ENCODE results near the gene C20orf173. TPM values are rescaled to one million over a fixed set of nuclear protein-coding genes. Genes with fewer than 3 reads are reported as not detected.

Gene C20orf173
- total RNA-seq, 1 experiment from 2014 or later, result not detected

GRCh38 chr20:35525639-35526038, 3.8 kb downstream of the C20orf173 start:
- Histone ChIP-seq H3K36me3 (ENCODE audit: control insufficient read depth, insufficient read depth, low read length) (no peaks in the 10 kb centered on the region), H3K27me3 (ENCODE audit: control insufficient read depth, insufficient read depth, low read length) (no peaks in the 10 kb centered on the region), H3K9me3 (ENCODE audit: control insufficient read depth, insufficient read depth, low read depth, low read length) (no peaks in the 10 kb centered on the region), H3K4me3 (ENCODE audit: low read depth in 2 of 2, low read length in 2 of 2) (no peak overlapping the region), H3K4me1 (ENCODE audit: control insufficient read depth, insufficient read depth, low read length) (no peaks in the 10 kb centered on the region), H3K27ac (ENCODE audit: low read length) (no peak overlapping the region)
- TF ChIP-seq TCF7L2 (IDR thresholded peaks at IDR 0.05; ENCODE audit: low read depth, low read length), result no peak
- no peak for TF ChIP-seq CTCF (IDR thresholded peaks at IDR 0.05)
- TF ChIP-seq REST (IDR thresholded peaks at IDR 0.05; ENCODE audit: insufficient read depth in 1 of 2, low read depth in 2 of 2, low read length in 1 of 2), result no peak
- TF ChIP-seq SIN3A (IDR thresholded peaks at IDR 0.05; ENCODE audit: borderline replicate concordance, insufficient read depth, low read depth, low read length), result no peak
- no peak for TF ChIP-seq POLR2AphosphoS5 (IDR thresholded peaks at IDR 0.05; ENCODE audit: low read depth, low read length)
- in situ Hi-C loops (cut with HindIII; ENCODE audit: low pct_unique_long_range_greater_than_20kb, low sequenced_read_pairs), result no loop called here
- ChIA-PET CTCF (interaction anchor here (0.8 kb wide), 1 partner anchor 140 kb away, joined by 3 read pairs; no protein-coding TSS in a partner anchor), POLR2A (no interaction called here)
- BruUV-seq (replicated peaks), result no TSS peak
- intact Hi-C loops (cut with micrococcal nuclease; ENCODE audit: unreplicated experiment), result no loop called here
- DNase-seq (ENCODE audit: low read depth, low spot score) (no peak), ATAC-seq (no peak)

- TF ChIP-seq SIN3A (IDR thresholded peaks at IDR 0.05; ENCODE audit: borderline replicate concordance, insufficient read depth, low read depth, low read length) (no peak), REST (IDR thresholded peaks at IDR 0.05; ENCODE audit: insufficient read depth in 1 of 2, low read depth in 2 of 2, low read length in 1 of 2) (no peak), TCF7L2 (IDR thresholded peaks at IDR 0.05; ENCODE audit: low read depth, low read length) (no peak), CTCF (IDR thresholded peaks at IDR 0.05) (no peak; the same call in 1 of the 2 replicates), POLR2AphosphoS5 (IDR thresholded peaks at IDR 0.05; ENCODE audit: low read depth, low read length) (no peak)
- Histone ChIP-seq H3K36me3 (ENCODE audit: control insufficient read depth, insufficient read depth, low read length) (no peaks in the 10 kb centered on the region), H3K4me1 (ENCODE audit: control insufficient read depth, insufficient read depth, low read length) (no peaks in the 10 kb centered on the region), H3K9me3 (ENCODE audit: control insufficient read depth, insufficient read depth, low read depth, low read length) (no peaks in the 10 kb centered on the region), H3K27ac (ENCODE audit: low read length) (no peak overlapping the region), H3K4me3 (ENCODE audit: low read depth in 2 of 2, low read length in 2 of 2) (no peak overlapping the region), H3K27me3 (ENCODE audit: control insufficient read depth, insufficient read depth, low read length) (no peaks in the 10 kb centered on the region)
- DNase-seq (ENCODE audit: low read depth, low spot score), result no peak
- ATAC-seq, result peak; percentile 83
- ChIA-PET POLR2A (no interaction called here), CTCF (no interaction called here)
- in situ Hi-C loops (cut with HindIII; ENCODE audit: low pct_unique_long_range_greater_than_20kb, low sequenced_read_pairs), result no loop called here
- intact Hi-C loops (cut with micrococcal nuclease; ENCODE audit: unreplicated experiment), result no loop called here
- BruUV-seq (replicated peaks), result no TSS peak
Observed at GRCh38 chr20:35523298-35523888, 6.1 kb downstream of the C20orf173 start.

Data from Panc1 (cell line).